Muscle of leg (tissue), 11 donors: ENCODE data around the gene ASRGL1. TPM values are rescaled to one million over a fixed set of nuclear protein-coding genes. Genes with fewer than 3 reads are reported as not detected.
"Not testable (repeated sequence)": the region's sequence is repeated elsewhere in the genome, so short reads cannot be mapped to it uniquely, and the experiment has no call there.

Source experiments
- DNase-seq: peaks from one replicate; pipeline ENCODE4 v3.0.0; 2013
- H3K27ac ChIP-seq: one replicate; pipeline ENCODE4 v1.5.1; 2013; ENCODE audit warnings: mild to moderate bottlenecking, low read length, control low read depth
- H3K27me3 ChIP-seq: one replicate; pipeline ENCODE4 v1.6.1; 2013; ENCODE audit warnings: low read length; ENCODE audit not compliant: control insufficient read depth, insufficient read depth
- H3K36me3 ChIP-seq: one replicate; pipeline ENCODE4 v1.6.1; 2013; ENCODE audit warnings: low read length; ENCODE audit not compliant: control insufficient read depth, insufficient read depth
- H3K4me1 ChIP-seq: one replicate; pipeline ENCODE4 v1.6.1; 2013; ENCODE audit warnings: low read length; ENCODE audit not compliant: control insufficient read depth, insufficient read depth
- H3K4me3 ChIP-seq: one replicate; pipeline ENCODE4 v1.5.1; 2013; ENCODE audit warnings: low read length, control low read depth
- H3K9me3 ChIP-seq: replicated peaks from 2 replicates; pipeline ENCODE4 v1.6.1; 2013; ENCODE audit warnings: low read depth, low read length; ENCODE audit not compliant: control insufficient read depth
- WGBS: methylation state at CpG from one replicate; pipeline ENCODE4 v1.1.5; 2013; ENCODE audit warnings: missing lambda C conversion rate; ENCODE audit not compliant: insufficient coverage; 5-methylcytosine and 5-hydroxymethylcytosine counted together
- polyA plus RNA-seq, 8 donors: library from polyadenylated mRNA; unstranded; fragments of 120-200 nt; gene quantifications; one replicate each; pipeline versions ENCODE4 v1.2.1 to v1.2.3, GENCODE V29; 2013; ENCODE audit warnings: inconsistent platforms in 1 of 8, low replicate concordance in 1 of 8; ENCODE audit not compliant: insufficient read length in 8 of 8, insufficient read depth in 1 of 8
- total RNA-seq: library from RNA; stranded (reverse); fragments of 120-200 nt; gene quantifications from one replicate; pipeline ENCODE4 v1.2.4, GENCODE V29; 2013

The ASRGL1 gene
- total and polyA plus RNA-seq, 9 donors = 2.4 to 5.5 (median 3.6) TPM

DNA sequence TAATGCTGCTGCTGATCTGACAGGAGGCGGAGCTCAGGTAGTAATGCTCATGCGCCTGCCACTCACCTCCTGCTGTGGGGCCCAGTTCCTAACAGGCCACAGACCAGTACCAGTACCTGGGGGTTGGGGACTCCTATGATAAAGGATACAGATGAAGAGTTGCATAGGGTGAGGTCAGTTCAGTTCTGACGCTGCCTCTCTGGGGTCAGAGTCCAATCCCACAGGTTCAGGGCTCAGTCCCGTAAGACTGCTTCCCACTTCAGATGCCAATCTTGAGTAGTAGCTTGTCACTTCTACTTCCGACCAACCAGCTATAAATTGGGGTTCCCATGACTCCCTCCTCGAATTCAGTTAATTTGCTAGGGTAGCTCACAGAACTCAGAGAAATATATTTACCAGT is 8.6 kb downstream of the ASRGL1 start:
- DNase-seq = no peak
- H3K9me3 ChIP-seq = no peaks in the 10 kb centered on the region
- no peaks in the 10 kb centered on the region for H3K36me3 ChIP-seq
- WGBS = 81% methylated on average over 3 of the region's 6 CpGs
- no peak overlapping the region for H3K4me3 ChIP-seq
- H3K4me1 ChIP-seq = no peaks in the 10 kb centered on the region
- no peaks in the 10 kb centered on the region for H3K27me3 ChIP-seq
- no peak overlapping the region for H3K27ac ChIP-seq

DNA sequence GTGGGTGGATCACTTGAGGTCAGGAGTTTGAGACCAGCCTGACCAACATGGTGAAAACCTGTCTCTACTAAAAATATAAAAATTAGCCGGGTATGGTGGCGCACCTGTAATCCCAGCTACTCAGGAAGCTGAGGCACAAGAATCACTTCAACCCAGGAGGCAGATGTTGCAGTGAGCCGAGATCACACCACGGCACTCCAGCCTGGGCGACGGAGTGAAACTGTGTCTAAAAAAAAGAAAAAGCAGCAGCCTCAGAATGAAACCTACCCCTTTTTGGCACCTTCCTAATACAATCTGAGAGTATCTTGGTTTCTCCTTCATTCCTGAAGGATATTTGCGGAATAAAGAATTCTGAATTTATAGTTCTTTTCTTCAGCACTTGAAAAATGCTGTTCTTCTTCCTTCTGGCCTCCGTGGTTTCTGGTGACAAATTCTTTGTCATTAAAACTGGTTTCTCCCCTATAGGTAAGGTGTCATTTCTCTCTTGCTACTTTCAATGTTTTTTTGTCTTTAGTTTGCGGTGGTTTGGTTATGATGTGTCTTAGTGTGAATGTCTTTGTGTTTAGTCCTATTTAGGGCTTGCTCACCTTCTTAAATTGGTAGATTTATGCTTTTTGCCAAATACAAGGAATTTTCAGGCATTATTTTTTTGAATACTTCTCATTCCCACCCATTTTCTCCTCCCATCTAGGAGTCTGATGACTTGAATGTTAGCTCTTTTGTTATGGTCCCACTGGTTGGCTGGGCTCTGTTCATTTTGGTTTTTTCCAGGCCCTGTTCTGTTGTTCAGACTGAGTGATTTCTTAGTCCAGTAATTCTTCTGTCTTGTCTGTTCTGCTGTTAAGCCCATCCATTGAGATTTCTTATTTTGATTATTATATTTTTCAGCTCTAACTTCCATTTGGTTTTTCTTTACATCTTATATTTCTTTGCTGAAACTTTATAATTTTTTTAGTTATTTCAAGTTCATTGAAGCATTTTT is 15.4 kb downstream of the ASRGL1 start:
- DNase-seq = no peak
- Histone ChIP-seq H3K36me3 (no peaks in the 10 kb centered on the region), H3K4me1 (no peaks in the 10 kb centered on the region), H3K9me3 (no peaks in the 10 kb centered on the region), H3K4me3 (no peak overlapping the region), H3K27ac (no peak overlapping the region), H3K27me3 (no peaks in the 10 kb centered on the region)
- 84% methylated on average over 3 of the region's 9 CpGs for WGBS

- no CpG with 5 or more reads among the region's 1 CpG for WGBS
- Histone ChIP-seq H3K27me3 (no peaks in the 10 kb centered on the region), H3K9me3 (no peaks in the 10 kb centered on the region), H3K4me1 (no peaks in the 10 kb centered on the region), H3K36me3 (no peaks in the 10 kb centered on the region), H3K27ac (no peak overlapping the region), H3K4me3 (no peak overlapping the region)
- no peak for DNase-seq
Measured at GRCh38 chr11:62353841-62354240, 16.6 kb downstream of the ASRGL1 start.

GRCh38 chr11:62358273-62358672 is 21.0 kb downstream of the ASRGL1 start:
- Histone ChIP-seq H3K9me3 (no peaks in the 10 kb centered on the region), H3K27me3 (no peaks in the 10 kb centered on the region), H3K36me3 (no peaks in the 10 kb centered on the region), H3K4me1 (no peaks in the 10 kb centered on the region), H3K4me3 (no peak overlapping the region), H3K27ac (no peak overlapping the region)
- WGBS = 96% methylated on average over 3 of the region's 7 CpGs
- no peak for DNase-seq

- Histone ChIP-seq H3K4me1 (no peaks in the 10 kb centered on the region), H3K27me3 (no peaks in the 10 kb centered on the region), H3K36me3 (no peaks in the 10 kb centered on the region), H3K9me3 (no peaks in the 10 kb centered on the region), H3K4me3 (no peak overlapping the region), H3K27ac (no peak overlapping the region)
- no peak for DNase-seq
- no CpG with 5 or more reads among the region's 1 CpG for WGBS
Measured at GRCh38 chr11:62359475-62359874, 22.2 kb downstream of the ASRGL1 start.

- Histone ChIP-seq H3K9me3 (no peaks in the 10 kb centered on the region), H3K27me3 (no peaks in the 10 kb centered on the region), H3K4me3 (no peak overlapping the region), H3K27ac (no peak overlapping the region), H3K36me3 (no peaks in the 10 kb centered on the region), H3K4me1 (no peaks in the 10 kb centered on the region)
- no peak for DNase-seq
- no CpG with 5 or more reads among the region's 4 CpGs for WGBS
Measured at GRCh38 chr11:62360685-62361084, 23.4 kb downstream of the ASRGL1 start.

DNA sequence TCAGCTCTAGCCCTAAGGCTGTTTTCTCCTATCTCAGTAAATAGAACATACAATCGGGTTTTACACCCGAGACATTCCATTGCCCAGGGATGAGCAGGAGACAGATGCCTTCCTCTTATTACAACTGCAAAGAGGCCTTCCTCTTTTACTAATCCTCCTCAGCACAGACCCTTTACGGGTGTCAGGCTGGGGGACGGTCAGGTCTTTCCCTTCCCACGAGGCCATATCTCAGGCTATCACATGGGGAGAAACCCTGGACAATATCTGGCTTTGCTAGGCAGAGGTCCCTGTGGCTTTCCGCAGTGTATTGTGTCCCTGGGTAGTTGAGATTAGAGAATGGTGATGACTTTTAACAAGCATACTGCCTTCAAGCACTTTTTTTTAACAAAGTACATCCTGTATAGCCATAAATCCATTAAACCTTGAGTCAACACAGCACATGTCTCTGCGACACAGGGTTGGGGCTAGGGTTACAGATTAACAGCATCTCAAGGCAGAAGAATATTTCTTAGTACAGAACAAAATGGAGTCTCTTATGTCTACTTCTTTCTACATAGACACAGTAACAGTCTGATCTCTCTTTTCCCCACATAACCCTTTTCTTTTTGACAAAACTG is 31.7 kb downstream of the ASRGL1 start:
- not testable (repeated sequence) for H3K27ac ChIP-seq, H3K9me3 ChIP-seq, H3K36me3 ChIP-seq, H3K4me3 ChIP-seq, H3K4me1 ChIP-seq, H3K27me3 ChIP-seq, DNase-seq
- 86% methylated on average over 1 of the region's 7 CpGs for WGBS

GRCh38 chr11:62370743-62371440 is 33.6 kb downstream of the ASRGL1 start:
- H3K27ac ChIP-seq = no peak overlapping the region
- no peaks in the 10 kb centered on the region for H3K4me1 ChIP-seq
- DNase-seq = no peak
- WGBS = 56% methylated on average over 33 of the region's 39 CpGs
- no peaks in the 10 kb centered on the region for H3K9me3 ChIP-seq
- no peaks in the 10 kb centered on the region for H3K27me3 ChIP-seq
- H3K4me3 ChIP-seq = no peak overlapping the region
- no peaks in the 10 kb centered on the region for H3K36me3 ChIP-seq

DNA sequence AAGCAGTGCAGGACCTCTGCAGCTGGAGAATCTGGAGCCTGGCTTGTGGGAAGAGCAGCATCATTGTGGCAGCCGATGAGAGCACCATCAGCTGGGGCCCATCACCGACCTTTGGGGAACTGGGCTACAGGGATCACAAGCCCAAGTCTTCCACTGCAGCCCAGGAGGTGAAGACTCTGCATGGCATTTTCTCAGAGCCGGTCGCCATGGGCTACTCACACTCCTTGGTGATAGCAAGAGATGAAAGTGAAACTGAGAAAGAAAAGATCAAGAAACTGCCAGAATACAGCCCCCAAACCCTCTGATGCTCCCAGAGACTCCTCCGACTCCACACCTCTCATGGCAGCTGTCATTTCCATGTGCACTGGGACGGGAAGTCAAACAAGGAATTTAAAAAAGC is 35.6 kb downstream of the ASRGL1 start:
- H3K4me3 ChIP-seq = no peak overlapping the region

DNA sequence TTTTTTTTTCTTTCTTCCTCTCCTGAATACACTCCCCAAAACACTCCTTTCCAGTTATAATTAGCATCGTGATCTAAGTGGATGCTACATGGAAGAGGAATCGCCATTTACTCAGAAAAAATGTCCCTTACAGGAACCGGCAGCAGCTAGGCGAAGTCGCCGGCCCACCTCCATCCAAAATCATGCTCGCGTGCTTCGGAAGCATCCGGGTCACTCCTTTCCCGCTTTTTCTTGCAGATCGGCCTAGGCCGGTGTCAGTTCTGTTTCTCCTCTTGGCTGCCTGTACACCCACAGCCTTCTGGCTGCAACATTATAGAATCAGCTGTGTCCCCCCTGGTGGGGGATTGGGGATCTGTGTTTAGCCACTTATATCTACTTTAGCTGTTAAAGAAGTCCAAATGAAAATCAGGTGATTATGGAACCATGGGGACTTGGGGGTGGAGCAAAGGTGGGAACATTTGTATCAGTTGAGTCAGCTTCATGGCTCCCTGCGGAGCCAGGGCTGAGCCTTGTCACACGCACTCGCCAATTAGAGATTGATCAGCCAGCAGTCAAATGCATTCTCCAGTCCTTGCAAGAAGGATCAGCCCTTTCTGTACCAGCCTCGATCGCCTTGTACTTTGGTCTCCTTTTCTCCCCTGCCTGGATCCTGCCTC is 36.3 kb downstream of the ASRGL1 start:
- H3K4me3 ChIP-seq = no peak overlapping the region
- H3K36me3 ChIP-seq = no peaks in the 10 kb centered on the region
- H3K27ac ChIP-seq = no peak overlapping the region
- 84% methylated on average over 14 of the region's 18 CpGs for WGBS
- H3K4me1 ChIP-seq = no peaks in the 10 kb centered on the region
- no peak for DNase-seq
- H3K9me3 ChIP-seq = no peaks in the 10 kb centered on the region
- no peaks in the 10 kb centered on the region for H3K27me3 ChIP-seq

More for the DNA sequence above, 35.6 kb downstream of the ASRGL1 start:
- no peaks in the 10 kb centered on the region for H3K4me1 ChIP-seq
- H3K27me3 ChIP-seq = no peaks in the 10 kb centered on the region
- H3K9me3 ChIP-seq = no peaks in the 10 kb centered on the region
- WGBS = 97% methylated on average over 4 of the region's 6 CpGs
- no peak for DNase-seq
- H3K36me3 ChIP-seq = no peaks in the 10 kb centered on the region
- H3K27ac ChIP-seq = no peak overlapping the region
